Chondrocyte (in vitro differentiated cells): ENCODE results near the gene MEIS2. TPM values are rescaled to one million over a fixed set of nuclear protein-coding genes. Genes with fewer than 3 reads are reported as not detected.
A peak's percentile ranks its signal among the peaks of the same experiment; 100 is the strongest.

Source experiments
- DNase-seq: peaks from one replicate; pipeline ENCODE4 v3.0.0; 2021; ENCODE audit warnings: mixed read lengths, low spot score
- H3K27ac Mint-ChIP-seq: one replicate; pipeline ENCODE4 v1.8.0; 2021; ENCODE audit warnings: mild to moderate bottlenecking, moderate library complexity, mixed read lengths; ENCODE audit not compliant: unreplicated experiment
- H3K27me3 Mint-ChIP-seq: 2 replicates; pipeline ENCODE4 v1.8.0; 2021; ENCODE audit warnings: low read depth, mixed read lengths
- H3K36me3 Mint-ChIP-seq: 2 replicates; pipeline ENCODE4 v1.8.0; 2021; ENCODE audit warnings: low read depth, mixed read lengths
- H3K4me1 Mint-ChIP-seq: 2 replicates; pipeline ENCODE4 v1.8.0; 2021; ENCODE audit warnings: low read depth, mild to moderate bottlenecking, mixed read lengths
- H3K4me3 Mint-ChIP-seq: one replicate; pipeline ENCODE4 v1.8.0; 2021; ENCODE audit warnings: mild to moderate bottlenecking, moderate library complexity, mixed read lengths; ENCODE audit not compliant: unreplicated experiment
- H3K9me3 Mint-ChIP-seq: 2 replicates; pipeline ENCODE4 v1.8.0; 2021; ENCODE audit warnings: low read depth, mixed read lengths
- total RNA-seq: library from RNA; stranded (reverse); gene quantifications from 3 replicates; pipeline ENCODE4 v1.2.1, GENCODE V29; 2021
- TF ChIP-seq, protein P1 (sequence below): fragments of 200-600 bp; sonication (generic); IDR thresholded peaks from 2 replicates; pipeline ENCODE4 v1.5.0; 2021; ENCODE audit warnings: antibody characterized with exemption, mild to moderate bottlenecking, moderate library complexity

MEIS2 gene
- total RNA-seq, 1 donor from 2014 or later: 28.3 TPM

DNA sequence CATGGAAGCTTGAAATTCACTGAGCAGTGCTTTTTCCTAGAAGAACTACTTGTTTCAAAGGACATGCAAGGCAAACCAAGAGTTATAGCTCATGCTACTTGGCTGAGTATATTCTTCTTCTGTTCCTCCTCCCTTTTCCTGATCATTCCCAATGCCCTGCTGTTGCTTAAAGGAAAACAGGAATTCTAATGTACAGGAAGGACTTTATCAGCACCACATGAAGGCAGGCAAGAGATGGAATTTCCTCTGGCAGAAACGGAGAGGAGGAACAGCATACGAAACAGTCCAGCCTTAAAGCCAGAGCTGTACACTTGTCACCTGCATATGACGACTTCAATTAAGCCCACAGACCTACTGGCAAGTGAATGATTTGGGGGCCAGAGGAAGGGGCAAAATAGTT, 15.7 kb downstream of the MEIS2 start:
- Mint-ChIP-seq H3K36me3 (peaks cover 17% of the 10 kb centered on the region), H3K27me3 (no peaks in the 10 kb centered on the region), H3K4me3 (no peak overlapping the region), H3K9me3 (no peaks in the 10 kb centered on the region), H3K4me1 (peaks cover 64% of the 10 kb centered on the region), H3K27ac (peak overlapping the region; percentile 2)
- no peak for DNase-seq
- TF ChIP-seq, protein P1, sequence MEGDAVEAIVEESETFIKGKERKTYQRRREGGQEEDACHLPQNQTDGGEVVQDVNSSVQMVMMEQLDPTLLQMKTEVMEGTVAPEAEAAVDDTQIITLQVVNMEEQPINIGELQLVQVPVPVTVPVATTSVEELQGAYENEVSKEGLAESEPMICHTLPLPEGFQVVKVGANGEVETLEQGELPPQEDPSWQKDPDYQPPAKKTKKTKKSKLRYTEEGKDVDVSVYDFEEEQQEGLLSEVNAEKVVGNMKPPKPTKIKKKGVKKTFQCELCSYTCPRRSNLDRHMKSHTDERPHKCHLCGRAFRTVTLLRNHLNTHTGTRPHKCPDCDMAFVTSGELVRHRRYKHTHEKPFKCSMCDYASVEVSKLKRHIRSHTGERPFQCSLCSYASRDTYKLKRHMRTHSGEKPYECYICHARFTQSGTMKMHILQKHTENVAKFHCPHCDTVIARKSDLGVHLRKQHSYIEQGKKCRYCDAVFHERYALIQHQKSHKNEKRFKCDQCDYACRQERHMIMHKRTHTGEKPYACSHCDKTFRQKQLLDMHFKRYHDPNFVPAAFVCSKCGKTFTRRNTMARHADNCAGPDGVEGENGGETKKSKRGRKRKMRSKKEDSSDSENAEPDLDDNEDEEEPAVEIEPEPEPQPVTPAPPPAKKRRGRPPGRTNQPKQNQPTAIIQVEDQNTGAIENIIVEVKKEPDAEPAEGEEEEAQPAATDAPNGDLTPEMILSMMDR: no peak

DNA sequence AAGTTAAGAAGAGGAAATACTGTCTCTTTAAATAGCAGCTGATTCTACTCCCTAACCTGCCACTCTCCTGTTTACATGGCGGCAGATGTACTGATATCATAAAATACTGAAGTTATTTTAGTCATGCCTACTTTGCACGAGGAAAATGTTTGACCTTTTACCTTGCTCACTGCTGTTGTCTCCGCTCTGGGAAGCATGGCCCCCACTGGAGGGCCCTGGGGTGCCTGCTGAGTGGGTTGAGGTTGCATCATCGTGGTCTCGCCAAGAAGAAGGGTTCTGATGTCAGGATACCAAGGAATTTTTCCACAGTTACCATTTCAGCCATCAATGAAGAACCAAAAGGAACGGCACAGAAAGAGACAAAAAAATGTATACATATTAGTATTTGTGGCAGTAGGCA, 16.7 kb downstream of the MEIS2 start:
- peaks cover 15% of the 10 kb centered on the region for H3K36me3 Mint-ChIP-seq
- no peaks in the 10 kb centered on the region for H3K27me3 Mint-ChIP-seq
- no peaks in the 10 kb centered on the region for H3K9me3 Mint-ChIP-seq
- DNase-seq: no peak
- H3K4me1 Mint-ChIP-seq: peaks cover 66% of the 10 kb centered on the region
- TF ChIP-seq, protein P1: no peak
- no peak overlapping the region for H3K4me3 Mint-ChIP-seq
- no peak overlapping the region for H3K27ac Mint-ChIP-seq

DNA sequence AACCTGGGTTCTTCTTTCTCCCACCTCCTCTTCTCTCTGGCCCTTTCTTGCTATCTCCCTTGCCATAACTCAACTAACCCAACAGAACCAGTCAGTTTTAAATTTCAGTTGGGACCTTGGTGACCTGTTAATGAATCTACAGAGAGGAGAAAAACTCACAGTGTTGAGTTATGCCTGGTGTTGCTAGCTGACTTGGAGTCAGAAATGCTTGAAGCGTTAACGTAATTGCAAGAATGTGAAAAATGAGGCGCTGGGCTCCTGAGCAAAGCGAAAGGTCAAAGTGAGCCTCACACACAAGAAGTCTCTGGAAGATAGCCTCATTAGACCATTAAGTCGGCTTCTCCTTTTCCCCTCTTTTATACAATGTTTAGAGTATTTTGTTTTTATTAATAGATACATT, 18.4 kb downstream of the MEIS2 start:
- peak overlapping the region; percentile 1 for H3K4me3 Mint-ChIP-seq
- DNase-seq: no peak
- peaks cover 64% of the 10 kb centered on the region for H3K4me1 Mint-ChIP-seq
- peaks cover 15% of the 10 kb centered on the region for H3K36me3 Mint-ChIP-seq
- no peaks in the 10 kb centered on the region for H3K27me3 Mint-ChIP-seq
- peak overlapping the region; percentile 82 for H3K27ac Mint-ChIP-seq
- H3K9me3 Mint-ChIP-seq: no peaks in the 10 kb centered on the region
- TF ChIP-seq, protein P1: no peak

DNA sequence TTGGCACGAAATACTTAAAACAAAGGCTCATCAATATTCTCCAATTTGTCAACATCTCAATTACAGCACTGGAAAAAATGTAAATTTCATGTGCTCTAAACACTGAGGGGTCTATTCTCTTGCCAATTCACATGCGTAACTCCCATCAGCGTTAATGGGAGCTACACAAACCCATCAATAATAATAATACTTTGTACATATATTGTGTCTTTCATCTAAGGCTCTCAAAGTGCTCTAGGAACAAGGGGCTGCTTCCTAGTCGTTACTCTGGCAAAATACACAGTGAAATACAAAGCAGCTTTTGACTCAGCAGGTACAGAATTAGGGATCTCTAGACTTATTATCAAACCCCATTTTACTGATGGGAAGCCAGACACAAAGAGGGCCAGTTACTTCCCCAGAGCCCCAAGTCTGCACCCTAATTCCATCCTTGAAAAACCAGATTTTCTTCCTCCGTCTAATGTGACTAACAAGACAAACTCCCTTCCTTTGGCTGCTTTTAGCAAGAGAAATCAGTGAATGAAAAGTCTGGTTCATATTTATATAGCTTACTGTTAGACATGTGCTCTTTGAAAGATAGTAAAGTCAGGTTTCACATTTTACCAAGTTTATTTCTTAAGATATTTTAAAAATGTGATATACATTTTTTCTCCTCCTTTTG, 20.0 kb downstream of the MEIS2 start:
- Mint-ChIP-seq H3K9me3 (no peaks in the 10 kb centered on the region), H3K4me1 (peaks cover 65% of the 10 kb centered on the region), H3K27me3 (no peaks in the 10 kb centered on the region), H3K27ac (peak overlapping the region; percentile 88), H3K4me3 (peak overlapping the region; percentile 14), H3K36me3 (peaks cover 14% of the 10 kb centered on the region)
- DNase-seq: no peak
- TF ChIP-seq, protein P1: no peak

DNA sequence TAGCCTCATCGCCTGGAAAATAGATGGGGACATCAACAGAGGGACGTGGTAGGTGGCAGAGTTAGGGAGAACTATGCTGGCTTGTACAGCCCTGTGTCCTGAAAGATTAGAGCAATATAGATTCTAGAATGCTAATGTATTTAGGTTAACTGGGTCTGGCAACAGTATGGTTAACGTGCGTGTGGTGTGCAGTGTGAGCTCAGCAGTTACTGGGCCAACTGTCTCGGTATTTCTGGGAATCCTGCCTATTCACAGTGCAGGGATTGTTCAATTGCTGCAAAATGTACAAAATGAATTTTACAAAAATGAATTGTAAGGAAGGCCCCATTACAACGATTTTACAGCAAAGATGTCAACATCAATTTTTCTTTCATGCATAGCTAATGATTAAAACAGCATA, 20.6 kb downstream of the MEIS2 start:
- TF ChIP-seq, protein P1: no peak
- Mint-ChIP-seq H3K27me3 (no peaks in the 10 kb centered on the region), H3K9me3 (no peaks in the 10 kb centered on the region), H3K4me1 (peaks cover 64% of the 10 kb centered on the region), H3K4me3 (peak overlapping the region; percentile 14), H3K27ac (peak overlapping the region; percentile 88), H3K36me3 (peaks cover 14% of the 10 kb centered on the region)
- no peak for DNase-seq
